HL-60 (cell line): ENCODE results near the gene BRME1.
A peak's percentile ranks its signal among the peaks of the same experiment; 100 is the strongest.

ENCODE experiments used
- DNase-seq, 2 experiments: peaks; one replicate each; pipeline ENCODE4 v3.0.0-alpha.2; 2010 to 2020; ENCODE audit warnings: low read depth in 1 of 2, low spot score in 1 of 2
- H3K27ac ChIP-seq: fragments of 250-450 bp; sonication (Bioruptor Pico); replicated peaks from 2 replicates; pipeline ENCODE4 v1.5.1; 2020; ENCODE audit warnings: mild to moderate bottlenecking, moderate library complexity
- H3K27me3 ChIP-seq: fragments of 250-450 bp; sonication (Bioruptor Pico); 2 replicates; pipeline ENCODE4 v1.5.1; 2021; ENCODE audit warnings: mild to moderate bottlenecking, moderate library complexity; ENCODE audit not compliant: insufficient read depth, poor library complexity, severe bottlenecking
- H3K4me3 ChIP-seq: replicated peaks from 2 replicates; pipeline ENCODE4 v1.5.1; 2011; ENCODE audit warnings: mild to moderate bottlenecking, control low read depth, low read length; ENCODE audit not compliant: insufficient read depth
- CTCF ChIP-seq: IDR thresholded peaks from one replicate; pipeline ENCODE4 v1.5.1; 2011; ENCODE audit warnings: low read length, control low read depth, inconsistent platforms; ENCODE audit not compliant: insufficient read depth
- GABPA ChIP-seq: IDR thresholded peaks from 2 replicates; pipeline ENCODE4 v1.6.1; 2012; ENCODE audit warnings: low read depth
- POLR2AphosphoS5 ChIP-seq: IDR thresholded peaks from 2 replicates; pipeline ENCODE4 v1.6.1; 2012; ENCODE audit warnings: low read depth
- REST ChIP-seq: IDR thresholded peaks from 2 replicates; pipeline ENCODE4 v1.6.1; 2012; ENCODE audit warnings: low read depth; ENCODE audit not compliant: insufficient replicate concordance
- SPI1 ChIP-seq: IDR thresholded peaks from 2 replicates; pipeline ENCODE4 v1.6.1; 2012; ENCODE audit warnings: low read depth, mild to moderate bottlenecking, borderline replicate concordance

The BRME1 gene

GRCh38 chr19:13883516-13884064 lies 22.3 kb downstream of the BRME1 start:
- Histone ChIP-seq H3K27me3 (no peaks in the 10 kb centered on the region), H3K27ac (no peak overlapping the region), H3K4me3 (no peak overlapping the region)
- DNase-seq: no peak
- TF ChIP-seq REST (no peak), POLR2AphosphoS5 (no peak), GABPA (no peak)

- Histone ChIP-seq H3K27ac (no peak overlapping the region), H3K4me3 (no peak overlapping the region)
- no peak for DNase-seq
These were observed 23.1 kb downstream of the BRME1 start for GRCh38 chr19:13882836-13883235.

GRCh38 chr19:13882419-13882795 lies 23.5 kb downstream of the BRME1 start:
- Histone ChIP-seq H3K27ac (peak overlapping the region; percentile 47), H3K27me3 (no peaks in the 10 kb centered on the region), H3K4me3 (no peak overlapping the region)
- no peak for TF ChIP-seq POLR2AphosphoS5
- no peak for TF ChIP-seq CTCF
- no peak for TF ChIP-seq REST
- TF ChIP-seq SPI1: no peak
- TF ChIP-seq GABPA: no peak
- DNase-seq: no peak

More at GRCh38 chr19:13882836-13883235, 23.1 kb downstream of the BRME1 start:
- TF ChIP-seq REST: no peak
- no peak for TF ChIP-seq POLR2AphosphoS5
- no peak for TF ChIP-seq CTCF
- TF ChIP-seq GABPA: no peak
- TF ChIP-seq SPI1: no peak
- no peaks in the 10 kb centered on the region for H3K27me3 ChIP-seq
